HG03064 (cell line): ENCODE results near the gene TMEM132D.
"Not testable (repeated sequence)": the region's sequence is repeated elsewhere in the genome, so short reads cannot be mapped to it uniquely, and the experiment has no call there.

Experiments used
- ATAC-seq: cut with Tn5 transposase; IDR thresholded peaks from one replicate; pipeline ENCODE4 v1.9.1; 2021; ENCODE audit warnings: low read depth; ENCODE audit not compliant: unreplicated experiment

Gene TMEM132D

GRCh38 chr12:129208566-129208965 is 695.3 kb downstream of the TMEM132D start:
- no peak for ATAC-seq

- ATAC-seq = no peak
These were observed 696.7 kb downstream of the TMEM132D start for GRCh38 chr12:129207084-129207483.

GRCh38 chr12:129203456-129203855 is 700.4 kb downstream of the TMEM132D start:
- ATAC-seq = no peak

GRCh38 chr12:129202109-129202814 is 701.6 kb downstream of the TMEM132D start:
- ATAC-seq = no peak

GRCh38 chr12:129201029-129201428 is 702.8 kb downstream of the TMEM132D start:
- no peak for ATAC-seq

- ATAC-seq = no peak
These were observed 703.2 kb downstream of the TMEM132D start for GRCh38 chr12:129200576-129200975.

- no peak for ATAC-seq
These were observed 706.9 kb downstream of the TMEM132D start for GRCh38 chr12:129196927-129197326.

- ATAC-seq = no peak
These were observed 708.7 kb downstream of the TMEM132D start for GRCh38 chr12:129195081-129195480.

GRCh38 chr12:129193263-129193871 is 710.5 kb downstream of the TMEM132D start:
- no peak for ATAC-seq

- no peak for ATAC-seq
These were observed 713.0 kb downstream of the TMEM132D start for GRCh38 chr12:129190827-129191226.

GRCh38 chr12:129189879-129190278 is 713.9 kb downstream of the TMEM132D start:
- ATAC-seq = not testable (repeated sequence)

GRCh38 chr12:129186952-129187351 is 716.9 kb downstream of the TMEM132D start:
- no peak for ATAC-seq

- no peak for ATAC-seq
These were observed 718.0 kb downstream of the TMEM132D start for GRCh38 chr12:129185855-129186254.

- ATAC-seq = no peak
These were observed 719.5 kb downstream of the TMEM132D start for GRCh38 chr12:129184127-129184928.

- no peak for ATAC-seq
These were observed 723.8 kb downstream of the TMEM132D start for GRCh38 chr12:129179941-129180553.

GRCh38 chr12:129169928-129170327 is 733.9 kb downstream of the TMEM132D start:
- ATAC-seq = no peak

- ATAC-seq = no peak
These were observed 740.0 kb downstream of the TMEM132D start for GRCh38 chr12:129163861-129164260.

GRCh38 chr12:129163461-129163860 is 740.4 kb downstream of the TMEM132D start:
- no peak for ATAC-seq

- no peak for ATAC-seq
These were observed 741.0 kb downstream of the TMEM132D start for GRCh38 chr12:129162805-129163204.

- no peak for ATAC-seq
These were observed 742.3 kb downstream of the TMEM132D start for GRCh38 chr12:129161511-129161910.

- ATAC-seq = no peak
These were observed 743.5 kb downstream of the TMEM132D start for GRCh38 chr12:129160282-129160681.
